T-cell (primary cell): ENCODE measurements around the gene STAC2. TPM values are rescaled to one million over a fixed set of nuclear protein-coding genes. Genes with fewer than 3 reads are reported as not detected.
A peak's percentile ranks its signal among the peaks of the same experiment; 100 is the strongest.
"Not testable (repeated sequence)": the region's sequence is repeated elsewhere in the genome, so short reads cannot be mapped to it uniquely, and the experiment has no call there.

Experiments used
- ATAC-seq, 4 experiments: fragments of 200-7000 bp in 3 of 4; fragments of 150-1000 bp in 1 of 4; cut with Tn5 transposase; replicated peaks in 1 of 4; 1 replicate in 3 of 4; 2 replicates in 1 of 4; pipeline ENCODE4 v1.10.0; 2021; ENCODE audit warnings: moderate library complexity in 3 of 4, mild to moderate bottlenecking in 2 of 4, moderate number of reproducible peaks in 1 of 4
- CTCF ChIA-PET, 2 donors: fragments of 300-600 bp; sonication (Branson Sonifier 250); formaldehyde crosslinking; loops; one replicate each; lab custom pipeline; 2022; ENCODE audit warnings: antibody characterized with exemption in 2 of 2; lab: Charles Lee
- POLR2A ChIA-PET, 2 donors: fragments of 300-600 bp; sonication (Branson Sonifier 250); formaldehyde crosslinking; loops; one replicate each; lab custom pipeline; 2022; ENCODE audit warnings: antibody characterized with exemption in 2 of 2; lab: Charles Lee
- DNase-seq, 35 experiments: peaks; one replicate each; pipeline versions ENCODE4 v3.0.0 to v3.0.0-alpha.2; 2013 to 2023
- H3K27ac ChIP-seq: one replicate; pipeline ENCODE4 v1.5.1; 2013; ENCODE audit warnings: low read length
- H3K27me3 ChIP-seq, 2 experiments: replicated peaks in 1 of 2; 1 replicate in 1 of 2; 2 replicates in 1 of 2; pipeline versions ENCODE4 v1.6.1 to v1.7.0; 2013; ENCODE audit warnings: low read length in 1 of 2, mixed read lengths in 1 of 2; ENCODE audit not compliant: control insufficient read depth in 2 of 2, insufficient read depth in 2 of 2; ENCODE audit errors: extremely low read depth in 1 of 2
- H3K36me3 ChIP-seq, 2 donors: 1 replicate in 1 of 2; 2 replicates in 1 of 2; pipeline versions ENCODE4 v1.6.1 to v1.7.0; 2013; ENCODE audit warnings: low read length in 1 of 2; ENCODE audit not compliant: control insufficient read depth in 2 of 2, insufficient read depth in 1 of 2; ENCODE audit errors: extremely low read depth in 1 of 2
- H3K4me1 ChIP-seq, 2 experiments: 1 replicate in 1 of 2; 2 replicates in 1 of 2; pipeline versions ENCODE4 v1.6.1 to v1.7.0; 2013; ENCODE audit warnings: low read length in 2 of 2, mixed read lengths in 1 of 2; ENCODE audit not compliant: insufficient read depth in 2 of 2, control insufficient read depth in 1 of 2; ENCODE audit errors: extremely low read depth in 1 of 2
- H3K4me3 ChIP-seq, 2 donors: 1 replicate in 1 of 2; 2 replicates in 1 of 2; pipeline versions ENCODE4 v1.5.1 to v1.7.0; 2013; ENCODE audit warnings: mild to moderate bottlenecking in 2 of 2, low read length in 1 of 2, moderate library complexity in 1 of 2; ENCODE audit not compliant: control insufficient read depth in 1 of 2; ENCODE audit errors: extremely low read depth in 1 of 2
- H3K9me3 ChIP-seq: 2 replicates; pipeline ENCODE4 v1.7.0; 2013
- H3K27ac Mint-ChIP-seq, 2 donors: one replicate each; pipeline ENCODE4 v1.8.0; 2020 to 2021; ENCODE audit warnings: mild to moderate bottlenecking in 2 of 2, mixed read lengths in 2 of 2
- H3K27me3 Mint-ChIP-seq, 2 donors: one replicate each; pipeline ENCODE4 v1.8.0; 2021 to 2022; ENCODE audit warnings: mixed read lengths in 2 of 2
- H3K36me3 Mint-ChIP-seq: one replicate; pipeline ENCODE4 v1.8.0; 2021; ENCODE audit warnings: mixed read lengths
- H3K4me1 Mint-ChIP-seq, 3 donors: one replicate each; pipeline ENCODE4 v1.8.0; 2020 to 2022; ENCODE audit warnings: mixed read lengths in 3 of 3, mild to moderate bottlenecking in 1 of 3
- H3K4me3 Mint-ChIP-seq, 3 donors: one replicate each; pipeline ENCODE4 v1.8.0; 2020 to 2022; ENCODE audit warnings: mild to moderate bottlenecking in 3 of 3, mixed read lengths in 3 of 3, moderate library complexity in 3 of 3
- H3K9me3 Mint-ChIP-seq, 3 donors: one replicate each; pipeline ENCODE4 v1.8.0; 2020 to 2022; ENCODE audit warnings: mixed read lengths in 3 of 3
- WGBS: methylation state at CpG from one replicate; pipeline ENCODE4 v1.1.5; 2013; ENCODE audit warnings: missing lambda C conversion rate; ENCODE audit not compliant: insufficient coverage; 5-methylcytosine and 5-hydroxymethylcytosine counted together
- total RNA-seq, 35 experiments: library from RNA in 6 of 35; stranded (reverse) in 6 of 35; fragments of 120-200 nt in 1 of 35; gene quantifications; one replicate each; pipeline versions ENCODE4 v1.2.1 to v1.2.4 and lab custom pipeline; 2013 to 2026

STAC2 gene
- total RNA-seq, 5 donors from 2014 or later (not counting 1 experiment from before 2014, with no cell fraction given), result 0.12 to 0.15 (median 0.13) TPM; not detected in 2

GRCh38 chr17:39251997-39252396, 26.3 kb upstream of the STAC2 start:
- no peaks in the 10 kb centered on the region for H3K9me3 ChIP-seq
- no CpG with 5 or more reads among the region's 1 CpG for WGBS
- peaks cover 0 to 27% of the 10 kb centered on the region in 2 donors for H3K36me3 ChIP-seq
- DNase-seq (no peak), ATAC-seq (no peak)
- no peaks in the 10 kb centered on the region for H3K4me1 ChIP-seq
- Mint-ChIP-seq H3K4me3 (no peak overlapping the region), H3K4me1 (no peaks in the 10 kb centered on the region), H3K9me3 (no peaks in the 10 kb centered on the region), H3K36me3 (peaks cover 24% of the 10 kb centered on the region), H3K27me3 (no peaks in the 10 kb centered on the region), H3K27ac (no peak overlapping the region)
- no peak overlapping the region for H3K27ac ChIP-seq
- H3K27me3 ChIP-seq, result no peaks in the 10 kb centered on the region
- no peak overlapping the region for H3K4me3 ChIP-seq
- CTCF ChIA-PET, result no interaction called here
- POLR2A ChIA-PET, result interaction anchor here in 1 of 2 donors (0.7 kb wide), 1 partner anchor 56 kb away, joined by 4 read pairs; no protein-coding TSS in a partner anchor

- not testable (repeated sequence) for DNase-seq, H3K27ac ChIP-seq, H3K27ac Mint-ChIP-seq, H3K4me3 ChIP-seq, H3K4me1 ChIP-seq, H3K9me3 Mint-ChIP-seq, H3K9me3 ChIP-seq, H3K27me3 Mint-ChIP-seq, H3K27me3 ChIP-seq, H3K4me3 Mint-ChIP-seq, H3K4me1 Mint-ChIP-seq, ATAC-seq
- peaks cover 18% of the 10 kb centered on the region for H3K36me3 Mint-ChIP-seq
- no CpG with 5 or more reads among the region's 12 CpGs for WGBS
- ChIA-PET CTCF (interaction anchor here in 1 of 2 donors (0.7 to 1.4 kb wide), 2 partner anchors 12 to 267 kb away, joined by 3 read pairs; no protein-coding TSS in a partner anchor), POLR2A (interaction anchor here in 1 of 2 donors (1.0 kb wide), 1 partner anchor 50 kb away, joined by 4 read pairs; the partner anchor contains the start of gene RPL19)
- H3K36me3 ChIP-seq, result peaks cover 0 to 16% of the 10 kb centered on the region in 2 donors
These were observed 24.3 kb upstream of the STAC2 start for GRCh38 chr17:39250076-39250475.

- no peaks in the 10 kb centered on the region for H3K36me3 Mint-ChIP-seq
- no peak overlapping the region for H3K27ac Mint-ChIP-seq
- H3K9me3 Mint-ChIP-seq, result no peaks in the 10 kb centered on the region
- DNase-seq, result no peak
- 80% methylated on average over 1 of the region's 3 CpGs for WGBS
- Histone ChIP-seq H3K4me1 (peaks cover 0 to 13% of the 10 kb centered on the region in 2 experiments), H3K9me3 (no peaks in the 10 kb centered on the region), H3K4me3 (no peak overlapping the region), H3K36me3 (no peaks in the 10 kb centered on the region), H3K27ac (no peak overlapping the region), H3K27me3 (peaks cover 0 to 3% of the 10 kb centered on the region in 2 experiments)
- no peak for ATAC-seq
- no peak overlapping the region for H3K4me3 Mint-ChIP-seq
- CTCF ChIA-PET, result interaction anchor here (0.5 to 0.7 kb wide), 3 partner anchors 23 to 270 kb away, joined by 3 to 4 read pairs (median 3); no protein-coding TSS in a partner anchor
- peaks cover 9 to 12% (median 12%) of the 10 kb centered on the region in 3 donors for H3K4me1 Mint-ChIP-seq
- peaks cover 0 to 2% of the 10 kb centered on the region in 2 donors for H3K27me3 Mint-ChIP-seq
- POLR2A ChIA-PET, result no interaction called here
These were observed 20.5 kb upstream of the STAC2 start for GRCh38 chr17:39246274-39246673.

GRCh38 chr17:39244600-39245570, 19.1 kb upstream of the STAC2 start:
- H3K27ac Mint-ChIP-seq, result no peak overlapping the region
- no peaks in the 10 kb centered on the region for H3K36me3 Mint-ChIP-seq
- POLR2A ChIA-PET, result interaction anchor here (0.6 to 0.7 kb wide), 3 partner anchors 13 to 485 kb away, joined by 3 to 14 read pairs (median 3); no protein-coding TSS in a partner anchor
- WGBS, result 73% methylated on average over 4 of the region's 6 CpGs
- peaks cover 12 to 15% (median 14%) of the 10 kb centered on the region in 3 donors for H3K4me1 Mint-ChIP-seq
- CTCF ChIA-PET, result interaction anchor here (0.6 to 3.8 kb wide), 16 partner anchors 9 to 270 kb away, joined by 3 to 51 read pairs (median 6); partner anchors contain the start of genes MED1 (in 1 of the 2) and RPL19 (in 1 of the 2)
- Histone ChIP-seq H3K27ac (no peak overlapping the region), H3K27me3 (peaks cover 0 to 3% of the 10 kb centered on the region in 2 experiments), H3K4me1 (peaks cover 0 to 15% of the 10 kb centered on the region in 2 experiments), H3K4me3 (no peak overlapping the region), H3K36me3 (no peaks in the 10 kb centered on the region), H3K9me3 (no peaks in the 10 kb centered on the region)
- H3K9me3 Mint-ChIP-seq, result no peaks in the 10 kb centered on the region
- DNase-seq (peak; percentile 58 to 91 (median 79)), ATAC-seq (peak; percentile 89 to 93 (median 92))
- H3K4me3 Mint-ChIP-seq, result no peak overlapping the region
- peaks cover 0 to 2% of the 10 kb centered on the region in 2 donors for H3K27me3 Mint-ChIP-seq

GRCh38 chr17:39244016-39244599, 18.4 kb upstream of the STAC2 start:
- Mint-ChIP-seq H3K4me3 (no peak overlapping the region), H3K36me3 (no peaks in the 10 kb centered on the region), H3K27ac (no peak overlapping the region), H3K27me3 (peaks cover 0 to 2% of the 10 kb centered on the region in 2 donors), H3K9me3 (no peaks in the 10 kb centered on the region), H3K4me1 (peaks cover 20 to 23% (median 21%) of the 10 kb centered on the region in 3 donors)
- no peak overlapping the region for H3K4me3 ChIP-seq
- DNase-seq, result no peak
- peaks cover 0 to 22% of the 10 kb centered on the region in 2 experiments for H3K4me1 ChIP-seq
- peak in 2 of 4 experiments; percentile 3 to 13 for ATAC-seq
- ChIA-PET POLR2A (interaction anchor here (0.6 to 0.7 kb wide), 3 partner anchors 14 to 1285 kb away, joined by 3 to 4 read pairs (median 3); no protein-coding TSS in a partner anchor), CTCF (interaction anchor here (0.6 to 3.8 kb wide), 14 partner anchors 9 to 269 kb away, joined by 3 to 51 read pairs (median 8); partner anchors contain the start of gene RPL19 (in 1 of the 2))
- H3K27me3 ChIP-seq, result peaks cover 0 to 3% of the 10 kb centered on the region in 2 experiments
- no peaks in the 10 kb centered on the region for H3K36me3 ChIP-seq
- WGBS, result 12% methylated on average over 3 of the region's 11 CpGs
- H3K27ac ChIP-seq, result no peak overlapping the region
- no peaks in the 10 kb centered on the region for H3K9me3 ChIP-seq
